Measurements from ENCODE around the gene XIRP2. TPM values are rescaled to one million over a fixed set of nuclear protein-coding genes. Genes with fewer than 3 reads are reported as not detected.
"Not testable (repeated sequence)": the region's sequence is repeated elsewhere in the genome, so short reads cannot be mapped to it uniquely, and the experiment has no call there.

Gene XIRP2
- total RNA-seq, 1 experiment from 2014 or later, result not detected

DNA sequence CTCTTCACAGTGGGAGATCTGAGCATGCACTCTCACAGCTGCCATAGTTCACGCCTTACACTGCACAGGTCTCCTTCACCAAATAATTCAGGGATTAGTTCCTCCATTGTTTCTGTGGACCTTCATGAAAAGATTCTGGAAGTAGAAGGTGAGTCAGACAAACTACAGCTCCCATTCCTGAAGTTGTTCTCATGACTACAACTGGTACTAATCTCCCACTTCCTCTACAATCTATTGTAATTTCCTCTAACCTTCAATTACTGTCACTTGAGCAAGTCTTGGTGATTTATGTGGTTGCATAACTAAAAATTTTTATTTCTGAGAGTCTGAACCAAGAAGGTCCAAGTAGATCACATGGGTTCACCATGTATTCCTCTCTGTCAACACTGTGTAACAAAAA, 128.7 kb downstream of the XIRP2 start:
- intact Hi-C loops (cut with micrococcal nuclease; ENCODE audit: unreplicated experiment), result no loop called here
- TF ChIP-seq, protein P1, sequence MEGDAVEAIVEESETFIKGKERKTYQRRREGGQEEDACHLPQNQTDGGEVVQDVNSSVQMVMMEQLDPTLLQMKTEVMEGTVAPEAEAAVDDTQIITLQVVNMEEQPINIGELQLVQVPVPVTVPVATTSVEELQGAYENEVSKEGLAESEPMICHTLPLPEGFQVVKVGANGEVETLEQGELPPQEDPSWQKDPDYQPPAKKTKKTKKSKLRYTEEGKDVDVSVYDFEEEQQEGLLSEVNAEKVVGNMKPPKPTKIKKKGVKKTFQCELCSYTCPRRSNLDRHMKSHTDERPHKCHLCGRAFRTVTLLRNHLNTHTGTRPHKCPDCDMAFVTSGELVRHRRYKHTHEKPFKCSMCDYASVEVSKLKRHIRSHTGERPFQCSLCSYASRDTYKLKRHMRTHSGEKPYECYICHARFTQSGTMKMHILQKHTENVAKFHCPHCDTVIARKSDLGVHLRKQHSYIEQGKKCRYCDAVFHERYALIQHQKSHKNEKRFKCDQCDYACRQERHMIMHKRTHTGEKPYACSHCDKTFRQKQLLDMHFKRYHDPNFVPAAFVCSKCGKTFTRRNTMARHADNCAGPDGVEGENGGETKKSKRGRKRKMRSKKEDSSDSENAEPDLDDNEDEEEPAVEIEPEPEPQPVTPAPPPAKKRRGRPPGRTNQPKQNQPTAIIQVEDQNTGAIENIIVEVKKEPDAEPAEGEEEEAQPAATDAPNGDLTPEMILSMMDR (IDR thresholded peaks at IDR 0.05; ENCODE audit: unreplicated experiment), result no peak
- Mint-ChIP-seq H3K4me1 (ENCODE audit: low read depth, unreplicated experiment) (no peaks in the 10 kb centered on the region), H3K27me3 (ENCODE audit: unreplicated experiment) (no peaks in the 10 kb centered on the region), H3K4me3 (ENCODE audit: low read depth, unreplicated experiment) (no peak overlapping the region), H3K36me3 (ENCODE audit: insufficient read depth, unreplicated experiment) (no peaks in the 10 kb centered on the region), H3K27ac (ENCODE audit: unreplicated experiment) (no peak overlapping the region), H3K9me3 (ENCODE audit: low read depth, unreplicated experiment) (peaks cover 2% of the 10 kb centered on the region)
- no peak for DNase-seq
- no TSS peak for BruUV-seq (replicated peaks)
- CTCF ChIA-PET, result no interaction called here

DNA sequence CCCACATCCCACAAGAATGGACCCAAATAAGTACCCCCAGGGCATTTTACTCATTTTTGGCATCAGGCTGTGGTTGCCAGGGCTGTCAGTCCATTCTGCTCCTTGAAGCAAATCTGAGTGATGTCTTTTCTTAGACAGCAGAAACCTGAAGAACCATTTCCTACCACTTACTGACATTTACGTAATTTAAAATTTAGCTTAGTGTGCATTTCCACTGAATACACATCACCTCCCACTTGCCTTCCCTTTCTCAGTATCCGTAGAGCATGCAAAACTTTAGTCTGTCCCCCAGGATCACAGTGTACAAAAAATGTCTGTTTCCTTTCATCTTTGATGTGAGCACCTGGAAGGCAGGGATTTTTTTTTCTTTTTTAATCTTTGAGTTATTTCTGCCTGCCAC, 130.3 kb downstream of the XIRP2 start:
- no peak overlapping the region for H3K4me3 Mint-ChIP-seq (ENCODE audit: low read depth, unreplicated experiment)
- H3K9me3 Mint-ChIP-seq (ENCODE audit: low read depth, unreplicated experiment), result no peaks in the 10 kb centered on the region
- intact Hi-C loops (cut with micrococcal nuclease; ENCODE audit: unreplicated experiment), result no loop called here
- H3K27ac Mint-ChIP-seq (ENCODE audit: unreplicated experiment), result no peak overlapping the region
- no peaks in the 10 kb centered on the region for H3K27me3 Mint-ChIP-seq (ENCODE audit: unreplicated experiment)
- H3K36me3 Mint-ChIP-seq (ENCODE audit: insufficient read depth, unreplicated experiment), result no peaks in the 10 kb centered on the region
- no peaks in the 10 kb centered on the region for H3K4me1 Mint-ChIP-seq (ENCODE audit: low read depth, unreplicated experiment)
- TF ChIP-seq, protein P1 (IDR thresholded peaks at IDR 0.05; ENCODE audit: unreplicated experiment), result no peak
- CTCF ChIA-PET, result no interaction called here
- DNase-seq, result no peak
- no TSS peak for BruUV-seq (replicated peaks)

DNA sequence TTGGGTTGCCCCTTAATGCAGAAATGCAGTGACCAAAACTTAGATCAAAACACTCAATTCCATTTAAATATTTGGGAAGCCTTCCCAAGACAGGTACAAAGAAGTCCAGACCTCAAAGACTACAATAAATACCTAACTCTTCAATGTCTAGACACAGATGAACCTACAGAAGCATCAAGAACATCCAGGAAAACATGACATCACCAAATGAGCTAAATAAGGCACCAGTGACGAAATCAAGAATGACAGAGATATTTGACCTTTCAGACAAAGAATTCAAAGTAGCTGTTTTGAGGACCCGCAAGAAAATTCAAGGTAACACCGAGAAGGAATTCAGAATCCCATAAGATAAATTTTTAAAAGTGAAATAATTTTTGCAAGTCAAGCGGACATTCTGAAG, 140.2 kb downstream of the XIRP2 start:
- TF ChIP-seq, protein P1 (IDR thresholded peaks at IDR 0.05; ENCODE audit: unreplicated experiment), result no peak
- intact Hi-C loops (cut with micrococcal nuclease; ENCODE audit: unreplicated experiment), result no loop called here
- Mint-ChIP-seq H3K4me3 (ENCODE audit: low read depth, unreplicated experiment) (no peak overlapping the region), H3K36me3 (ENCODE audit: insufficient read depth, unreplicated experiment) (no peaks in the 10 kb centered on the region), H3K27me3 (ENCODE audit: unreplicated experiment) (no peaks in the 10 kb centered on the region), H3K9me3 (ENCODE audit: low read depth, unreplicated experiment) (peaks cover 8% of the 10 kb centered on the region), H3K4me1 (ENCODE audit: low read depth, unreplicated experiment) (no peaks in the 10 kb centered on the region), H3K27ac (ENCODE audit: unreplicated experiment) (no peak overlapping the region)
- BruUV-seq (replicated peaks), result no TSS peak
- CTCF ChIA-PET, result no interaction called here
- no peak for DNase-seq

DNA sequence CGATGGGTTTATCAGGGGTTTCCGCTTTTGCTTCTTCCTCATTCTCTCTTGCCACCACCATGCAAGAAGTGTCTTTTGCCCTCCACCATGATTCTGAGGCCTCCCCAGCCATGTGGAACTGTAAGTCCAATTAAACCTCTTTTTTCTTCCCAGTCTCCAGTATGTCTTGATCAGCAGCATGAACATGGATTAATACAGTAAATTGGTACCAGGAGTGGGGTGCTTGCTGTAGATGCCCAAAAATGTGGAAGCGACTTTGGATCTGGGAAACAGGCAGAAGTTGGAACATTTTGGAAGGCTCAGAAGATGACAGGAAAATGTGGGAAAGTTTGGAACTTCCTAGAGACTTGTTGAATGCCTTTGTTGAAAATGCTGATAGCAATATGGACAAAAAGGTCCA, 146.7 kb downstream of the XIRP2 start:
- intact Hi-C loops (cut with micrococcal nuclease; ENCODE audit: unreplicated experiment); CTCF ChIA-PET; H3K4me1 Mint-ChIP-seq (ENCODE audit: low read depth, unreplicated experiment); H3K36me3 Mint-ChIP-seq (ENCODE audit: insufficient read depth, unreplicated experiment); H3K4me3 Mint-ChIP-seq (ENCODE audit: low read depth, unreplicated experiment); H3K27me3 Mint-ChIP-seq (ENCODE audit: unreplicated experiment); DNase-seq; H3K27ac Mint-ChIP-seq (ENCODE audit: unreplicated experiment); BruUV-seq (replicated peaks): not testable (repeated sequence)
- peaks cover 17% of the 10 kb centered on the region for H3K9me3 Mint-ChIP-seq (ENCODE audit: low read depth, unreplicated experiment)

DNA sequence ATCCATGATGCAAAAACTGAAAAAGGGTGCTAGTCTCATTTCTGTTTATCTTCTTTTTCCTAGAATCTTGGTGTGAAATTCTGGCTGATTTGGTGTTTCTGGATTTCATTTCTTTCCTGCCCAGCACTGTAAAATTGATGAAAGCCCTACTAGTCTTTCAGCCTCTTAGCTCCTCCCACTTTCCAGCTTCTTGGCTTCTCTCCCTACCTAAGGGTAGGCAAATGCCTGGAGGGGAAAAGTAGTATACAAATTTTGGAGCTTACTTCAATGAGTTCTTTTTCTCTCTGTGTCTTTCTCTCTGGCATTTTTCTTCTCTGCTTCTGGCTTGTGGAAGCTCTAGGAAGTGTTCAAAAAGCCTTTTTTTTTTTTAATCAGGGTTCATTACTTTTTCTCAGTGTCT, 160.5 kb downstream of the XIRP2 start:
- no TSS peak for BruUV-seq (replicated peaks)
- no peaks in the 10 kb centered on the region for H3K36me3 Mint-ChIP-seq (ENCODE audit: insufficient read depth, unreplicated experiment)
- no peaks in the 10 kb centered on the region for H3K9me3 Mint-ChIP-seq (ENCODE audit: low read depth, unreplicated experiment)
- DNase-seq, result no peak
- H3K4me1 Mint-ChIP-seq (ENCODE audit: low read depth, unreplicated experiment), result no peaks in the 10 kb centered on the region
- H3K4me3 Mint-ChIP-seq (ENCODE audit: low read depth, unreplicated experiment), result no peak overlapping the region
- CTCF ChIA-PET, result no interaction called here
- H3K27ac Mint-ChIP-seq (ENCODE audit: unreplicated experiment), result no peak overlapping the region
- no peaks in the 10 kb centered on the region for H3K27me3 Mint-ChIP-seq (ENCODE audit: unreplicated experiment)
- intact Hi-C loops (cut with micrococcal nuclease; ENCODE audit: unreplicated experiment), result no loop called here
- TF ChIP-seq, protein P1 (IDR thresholded peaks at IDR 0.05; ENCODE audit: unreplicated experiment), result no peak

Data from Calu3 (cell line).